Fibroblast of the aortic adventitia (primary cell): ENCODE measurements around the gene EIF4E2. TPM values are rescaled to one million over a fixed set of nuclear protein-coding genes. Genes with fewer than 3 reads are reported as not detected.

Experiments
- DNase-seq: peaks from one replicate; pipeline ENCODE4 v3.0.0-alpha.2; 2010; ENCODE audit warnings: low read depth
- H3K4me3 ChIP-seq: 2 replicates; pipeline ENCODE4 v1.5.1; 2011; ENCODE audit warnings: low read depth, mild to moderate bottlenecking, control low read depth, low read length, moderate library complexity
- CTCF ChIP-seq: IDR thresholded peaks from 2 replicates; pipeline ENCODE4 v1.5.1; 2011; ENCODE audit warnings: mild to moderate bottlenecking, low read length, control low read depth, inconsistent platforms; ENCODE audit not compliant: insufficient read depth
- total RNA-seq: library from RNA; depleted of rRNA; stranded (reverse); fragments of >200 nt; gene quantifications from 2 replicates; pipeline ENCODE4 v1.2.3, GENCODE V29; 2012; ENCODE audit warnings: low replicate concordance

Gene EIF4E2
- total RNA-seq, 1 donor, result 72.6 TPM

- no peak overlapping the region for H3K4me3 ChIP-seq
- no peak for DNase-seq
- no peak for TF ChIP-seq CTCF
Observed at GRCh38 chr2:232574674-232575403, 24.4 kb downstream of the EIF4E2 start.

GRCh38 chr2:232575404-232575746 is 24.9 kb downstream of the EIF4E2 start:
- no peak for DNase-seq
- no peak overlapping the region for H3K4me3 ChIP-seq
- no peak for TF ChIP-seq CTCF

GRCh38 chr2:232576995-232577394 is 26.5 kb downstream of the EIF4E2 start:
- DNase-seq, result peak; percentile 36
- no peak for TF ChIP-seq CTCF
- H3K4me3 ChIP-seq, result no peak overlapping the region

- no peak for DNase-seq
- no peak overlapping the region for H3K4me3 ChIP-seq
- no peak for TF ChIP-seq CTCF
Observed at GRCh38 chr2:232577841-232578240, 27.4 kb downstream of the EIF4E2 start.

GRCh38 chr2:232578626-232579025 is 28.1 kb downstream of the EIF4E2 start:
- no peak for TF ChIP-seq CTCF
- H3K4me3 ChIP-seq, result no peak overlapping the region
- no peak for DNase-seq

- DNase-seq, result no peak
- TF ChIP-seq CTCF, result no peak
Observed at GRCh38 chr2:232580648-232580981, 30.1 kb downstream of the EIF4E2 start.

GRCh38 chr2:232581725-232582124 is 31.2 kb downstream of the EIF4E2 start:
- no peak overlapping the region for H3K4me3 ChIP-seq
- no peak for DNase-seq
- no peak for TF ChIP-seq CTCF

More at GRCh38 chr2:232580648-232580981, 30.1 kb downstream of the EIF4E2 start:
- H3K4me3 ChIP-seq, result no peak overlapping the region
